ENCODE measurements around the gene POLR2E.
"Not testable (repeated sequence)": the region's sequence is repeated elsewhere in the genome, so short reads cannot be mapped to it uniquely, and the experiment has no call there.

DNA sequence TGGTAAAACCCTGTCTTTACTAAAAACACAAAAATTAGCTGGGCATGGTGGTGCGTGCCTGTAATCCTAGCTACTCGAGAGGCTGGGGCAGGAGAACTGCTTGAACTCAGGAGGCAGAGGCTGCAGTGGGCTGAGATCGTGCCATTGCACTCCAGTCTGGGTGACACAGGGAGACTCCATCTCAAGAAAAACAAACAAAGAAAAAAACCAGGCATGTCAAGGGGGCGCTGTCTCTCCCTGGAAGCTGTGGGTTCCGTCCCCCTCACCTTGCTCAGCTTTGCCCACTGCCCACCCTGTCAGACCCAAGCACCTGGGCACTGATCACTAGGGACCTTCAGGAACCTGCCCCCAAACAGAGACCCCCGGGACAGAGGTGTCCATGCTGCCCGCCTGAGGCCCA lies 33.9 kb upstream of the POLR2E start:
- TF ChIP-seq, protein P1, sequence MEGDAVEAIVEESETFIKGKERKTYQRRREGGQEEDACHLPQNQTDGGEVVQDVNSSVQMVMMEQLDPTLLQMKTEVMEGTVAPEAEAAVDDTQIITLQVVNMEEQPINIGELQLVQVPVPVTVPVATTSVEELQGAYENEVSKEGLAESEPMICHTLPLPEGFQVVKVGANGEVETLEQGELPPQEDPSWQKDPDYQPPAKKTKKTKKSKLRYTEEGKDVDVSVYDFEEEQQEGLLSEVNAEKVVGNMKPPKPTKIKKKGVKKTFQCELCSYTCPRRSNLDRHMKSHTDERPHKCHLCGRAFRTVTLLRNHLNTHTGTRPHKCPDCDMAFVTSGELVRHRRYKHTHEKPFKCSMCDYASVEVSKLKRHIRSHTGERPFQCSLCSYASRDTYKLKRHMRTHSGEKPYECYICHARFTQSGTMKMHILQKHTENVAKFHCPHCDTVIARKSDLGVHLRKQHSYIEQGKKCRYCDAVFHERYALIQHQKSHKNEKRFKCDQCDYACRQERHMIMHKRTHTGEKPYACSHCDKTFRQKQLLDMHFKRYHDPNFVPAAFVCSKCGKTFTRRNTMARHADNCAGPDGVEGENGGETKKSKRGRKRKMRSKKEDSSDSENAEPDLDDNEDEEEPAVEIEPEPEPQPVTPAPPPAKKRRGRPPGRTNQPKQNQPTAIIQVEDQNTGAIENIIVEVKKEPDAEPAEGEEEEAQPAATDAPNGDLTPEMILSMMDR (IDR thresholded peaks at IDR 0.05): not testable (repeated sequence)
- not testable (repeated sequence) for TF ChIP-seq POLR2A (IDR thresholded peaks at IDR 0.05)
